ENCODE measurements around the gene GLO1. TPM values are rescaled to one million over a fixed set of nuclear protein-coding genes. Genes with fewer than 3 reads are reported as not detected.

GLO1 gene
- 168 and 169 TPM in 2 replicates for total RNA-seq

GRCh38 chr6:38702558-38703397 lies at the start of gene GLO1:
TSS of gene GLO1 (minus strand) at chr6:38703145. CDS start at chr6:38703054, 91 bp downstream.

GRCh38 chr6:38715016-38715689 lies 12.2 kb upstream of the GLO1 start, which contains the start of gene DNAH8:
TSS of gene DNAH8 (plus strand) at chr6:38715311. CDS start at chr6:38722810, 7,499 bp downstream.

GRCh38 chr6:38639498-38640215 lies 63.3 kb downstream of the GLO1 start, which contains the start of gene BTBD9:
TSS of gene BTBD9 (minus strand) at chr6:38639929.

Other genes starting within 250 kb of the GLO1 start
- 4.8 and 5.4 TPM in 2 replicates for gene BTBD9, start 63.2 kb downstream of the GLO1 start, total RNA-seq
- gene DNAH8, start 12.2 kb upstream of the GLO1 start, total RNA-seq = not detected in 2 replicates